OCI-LY7 (cell line): ENCODE data around the gene TMA7B. TPM values are rescaled to one million over a fixed set of nuclear protein-coding genes. Genes with fewer than 3 reads are reported as not detected.

Experiments used
- BruUV-seq: library from RNA; stranded (reverse); fragments of 400-500 nt; replicated peaks from 2 replicates; lab custom pipeline; 2021; lab: Mats Ljungman, UMichigan
- CTCF ChIA-PET: fragments of 300-600 bp; sonication (Branson Sonifier 250); formaldehyde crosslinking; loops from one replicate; lab custom pipeline; 2022; ENCODE audit warnings: antibody characterized with exemption; ENCODE audit not compliant: unreplicated experiment; lab: Charles Lee
- POLR2A ChIA-PET: fragments of 300-600 bp; sonication (Branson Sonifier 250); formaldehyde crosslinking; loops from one replicate; lab custom pipeline; 2022; ENCODE audit warnings: antibody characterized with exemption; lab: Charles Lee
- DNase-seq: peaks from one replicate; pipeline ENCODE4 v3.0.0-alpha.2; 2015; ENCODE audit warnings: low spot score
- H2AFZ ChIP-seq: fragments of 200-600 bp; sonication (generic), shearing (Covaris generic); 2 replicates; pipeline ENCODE4 v1.6.1; 2014; ENCODE audit warnings: mild to moderate bottlenecking, antibody characterized with exemption, low read length, moderate library complexity
- H3K27ac ChIP-seq: fragments of 200-600 bp; sonication (generic); 2 replicates; pipeline ENCODE4 v1.5.1; 2014; ENCODE audit warnings: mixed run types, low read depth, mild to moderate bottlenecking, moderate library complexity, low read length, inconsistent platforms; ENCODE audit not compliant: poor library complexity, severe bottlenecking
- H3K36me3 ChIP-seq: fragments of 200-600 bp; sonication (generic); 2 replicates; pipeline ENCODE4 v1.6.1; 2014; ENCODE audit warnings: mild to moderate bottlenecking, antibody characterized with exemption, low read length, moderate library complexity, mixed read lengths; ENCODE audit not compliant: insufficient read depth
- H3K4me1 ChIP-seq: fragments of 200-600 bp; sonication (generic); 2 replicates; pipeline ENCODE4 v1.5.1; 2014; ENCODE audit warnings: mild to moderate bottlenecking, low read length; ENCODE audit not compliant: insufficient read depth, poor library complexity, severe bottlenecking
- H3K4me2 ChIP-seq: fragments of 200-600 bp; sonication (generic); 2 replicates; pipeline ENCODE4 v1.6.1; 2014; ENCODE audit warnings: mild to moderate bottlenecking, low read length
- H3K4me3 ChIP-seq: fragments of 200-600 bp; sonication (generic); 2 replicates; pipeline ENCODE4 v1.5.1; 2014; ENCODE audit warnings: mild to moderate bottlenecking, low read depth, low read length; ENCODE audit not compliant: poor library complexity, severe bottlenecking
- H3K79me2 ChIP-seq: fragments of 200-600 bp; sonication (generic); 2 replicates; pipeline ENCODE4 v1.6.1; 2016; ENCODE audit warnings: low read depth, mild to moderate bottlenecking, low read length, moderate library complexity, mixed read lengths; ENCODE audit not compliant: insufficient read depth
- H3K9me2 ChIP-seq: fragments of 200-600 bp; sonication (generic); 2 replicates; pipeline ENCODE4 v1.6.1; 2016; ENCODE audit warnings: mild to moderate bottlenecking, low read length, mixed read lengths; ENCODE audit not compliant: insufficient read depth
- H3K9me3 ChIP-seq: fragments of 200-600 bp; sonication (generic); 2 replicates; pipeline ENCODE4 v1.6.1; 2014; ENCODE audit warnings: mild to moderate bottlenecking, mixed run types, low read length, mixed read lengths
- H4K20me1 ChIP-seq: fragments of 200-600 bp; sonication (generic); 2 replicates; pipeline ENCODE4 v1.6.1; 2014; ENCODE audit warnings: mild to moderate bottlenecking, antibody characterized with exemption, low read length, moderate library complexity, mixed read lengths; ENCODE audit not compliant: insufficient read depth
- CTCF ChIP-seq: fragments of 200-600 bp; sonication (generic); conservative IDR thresholded peaks from 2 replicates; pipeline ENCODE4 v1.5.1; 2014; ENCODE audit warnings: mild to moderate bottlenecking, antibody characterized with exemption, low read length, moderate library complexity, mixed read lengths
- EZH2phosphoT487 ChIP-seq: fragments of 200-600 bp; sonication (generic); IDR thresholded peaks from 2 replicates; pipeline ENCODE4 v1.6.1; 2018; ENCODE audit warnings: low read depth, borderline replicate concordance, mild to moderate bottlenecking, mixed run types, antibody characterized with exemption, low read length, moderate library complexity, mixed read lengths
- intact Hi-C: fragments of 100-400 bp; cut with micrococcal nuclease; formaldehyde crosslinking; loops from one replicate; pipeline ENCODE4 v1.10.0; 2022; ENCODE audit not compliant: unreplicated experiment
- total RNA-seq, 2 experiments: library from RNA; depleted of rRNA in 1 of 2; stranded (reverse); fragments of >200 nt in 1 of 2; shearing (Covaris generic) in 1 of 2; gene quantifications; 2 replicates each; pipeline ENCODE4 v1.2.3, GENCODE V29; 2014 to 2022

TMA7B gene
- total RNA-seq, 2 experiments from 2014 or later = not detected

DNA sequence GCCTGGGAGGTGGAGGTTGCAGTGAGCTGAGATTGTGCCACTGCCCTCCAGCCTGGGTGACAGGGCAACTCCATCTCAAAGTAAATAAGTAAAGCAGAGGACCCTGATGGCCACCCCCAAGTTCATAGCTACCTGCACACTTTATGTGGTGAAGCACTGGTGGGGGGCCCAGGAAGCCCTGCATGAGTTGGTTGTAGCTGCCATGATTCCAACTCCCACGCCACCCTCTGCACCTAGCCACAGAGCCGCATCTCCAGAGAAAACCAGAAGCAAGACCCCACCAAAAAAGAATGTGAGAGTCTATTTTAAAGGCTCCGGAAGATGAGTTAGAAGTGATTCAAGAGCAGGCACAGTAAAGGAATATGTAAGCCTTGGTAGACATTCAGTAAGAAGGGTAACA, 20.4 kb upstream of the TMA7B start:
- intact Hi-C loops = loop anchor here (10.0 kb wide), 1 partner anchor 405 kb away; the partner anchor contains the start of gene RPS19BP1
- no peaks in the 10 kb centered on the region for H4K20me1 ChIP-seq
- no peaks in the 10 kb centered on the region for H3K79me2 ChIP-seq
- no peak overlapping the region for H3K27ac ChIP-seq
- H3K36me3 ChIP-seq = no peaks in the 10 kb centered on the region
- H3K9me2 ChIP-seq = no peaks in the 10 kb centered on the region
- ChIA-PET CTCF (no interaction called here), POLR2A (interaction anchor here (0.7 kb wide), 1 partner anchor 238 kb away, joined by 3 read pairs; no protein-coding TSS in a partner anchor)
- TF ChIP-seq CTCF = no peak
- TF ChIP-seq EZH2phosphoT487 = no peak
- H3K4me1 ChIP-seq = peaks cover 25% of the 10 kb centered on the region
- no peaks in the 10 kb centered on the region for H3K9me3 ChIP-seq
- no peak overlapping the region for H2AFZ ChIP-seq
- DNase-seq = no peak
- no TSS peak for BruUV-seq
- H3K4me2 ChIP-seq = no peak overlapping the region
- H3K4me3 ChIP-seq = no peak overlapping the region

DNA sequence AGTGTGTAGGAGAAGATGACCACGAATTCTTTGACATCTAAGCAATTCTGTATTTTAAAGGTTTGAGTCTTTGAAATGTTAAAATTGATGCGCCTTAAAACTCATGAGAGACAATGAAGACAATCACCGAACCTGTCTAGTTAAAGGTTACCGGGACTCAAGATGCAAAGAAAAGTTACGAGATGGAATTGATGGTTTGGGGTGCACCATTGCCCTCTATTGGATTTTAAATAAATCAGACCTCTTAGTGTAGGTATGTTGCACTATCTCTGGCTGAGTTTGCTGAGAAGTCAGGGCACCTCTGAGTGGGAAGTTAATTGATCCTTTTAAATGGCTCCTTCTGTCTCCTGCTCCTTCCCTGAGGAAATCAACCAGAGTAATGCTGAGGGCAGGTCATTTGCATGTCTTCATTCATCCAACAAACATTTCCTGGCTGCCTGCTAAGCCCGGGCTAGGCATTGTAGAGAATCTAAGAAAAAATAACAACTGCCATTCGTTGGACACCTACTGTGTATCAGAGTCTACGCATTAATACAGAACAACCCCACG, 19.4 kb upstream of the TMA7B start:
- no peaks in the 10 kb centered on the region for H3K9me3 ChIP-seq
- H2AFZ ChIP-seq = no peak overlapping the region
- no peaks in the 10 kb centered on the region for H3K9me2 ChIP-seq
- no peak overlapping the region for H3K4me2 ChIP-seq
- H3K4me1 ChIP-seq = peaks cover 25% of the 10 kb centered on the region
- intact Hi-C loops = loop anchor here (10.0 kb wide), 1 partner anchor 406 kb away; the partner anchor contains the start of gene RPS19BP1
- H4K20me1 ChIP-seq = no peaks in the 10 kb centered on the region
- H3K36me3 ChIP-seq = no peaks in the 10 kb centered on the region
- TF ChIP-seq EZH2phosphoT487 (no peak), CTCF (peak; percentile 67)
- DNase-seq = peak; percentile 39
- ChIA-PET POLR2A (no interaction called here), CTCF (no interaction called here)
- H3K79me2 ChIP-seq = no peaks in the 10 kb centered on the region
- H3K27ac ChIP-seq = no peak overlapping the region
- BruUV-seq = no TSS peak
- no peak overlapping the region for H3K4me3 ChIP-seq

GRCh38 chr22:39941601-39942000, 18.6 kb upstream of the TMA7B start:
- BruUV-seq = no TSS peak
- Histone ChIP-seq H3K36me3 (no peaks in the 10 kb centered on the region), H3K4me3 (no peak overlapping the region), H2AFZ (peak overlapping the region; percentile 15; the same call in 1 of the 2 replicates), H3K9me3 (no peaks in the 10 kb centered on the region), H3K4me1 (peaks cover 24% of the 10 kb centered on the region), H3K4me2 (no peak overlapping the region), H3K79me2 (no peaks in the 10 kb centered on the region), H3K27ac (no peak overlapping the region), H3K9me2 (no peaks in the 10 kb centered on the region), H4K20me1 (no peaks in the 10 kb centered on the region)
- CTCF ChIA-PET = no interaction called here
- POLR2A ChIA-PET = no interaction called here
- TF ChIP-seq CTCF = no peak
- TF ChIP-seq EZH2phosphoT487 = no peak
- intact Hi-C loops = loop anchor here (10.0 kb wide), 1 partner anchor 407 kb away; the partner anchor contains the start of gene RPS19BP1
- DNase-seq = no peak
